Middle frontal gyrus (tissue), 1 donor: ENCODE measurements around the gene IL17RE.
"Not testable (repeated sequence)": the region's sequence is repeated elsewhere in the genome, so short reads cannot be mapped to it uniquely, and the experiment has no call there.

Source experiments
- DNase-seq: peaks from one replicate; pipeline ENCODE4 v3.0.0-alpha.2; 2015; ENCODE audit warnings: low spot score; ENCODE audit errors: extremely low spot score

Gene IL17RE

GRCh38 chr3:9933561-9934234, 31.1 kb downstream of the IL17RE start, which contains the start of gene CRELD1:
Gene CRELD1, plus strand, starts transcription at chr3:9933834. Its CDS starts 605 bp downstream, at chr3:9934439.
- peak; percentile 94 for DNase-seq

- no peak for DNase-seq
These were observed 31.6 kb downstream of the IL17RE start for GRCh38 chr3:9934235-9934621.

- no peak for DNase-seq
These were observed 32.3 kb downstream of the IL17RE start for GRCh38 chr3:9934993-9935392.

- no peak for DNase-seq
These were observed 33.4 kb downstream of the IL17RE start for GRCh38 chr3:9935966-9936510.

GRCh38 chr3:9937486-9938238, 35.0 kb downstream of the IL17RE start:
- DNase-seq = no peak

- DNase-seq = no peak
These were observed 36.3 kb downstream of the IL17RE start for GRCh38 chr3:9938966-9939365.

GRCh38 chr3:9939906-9940305, 37.3 kb downstream of the IL17RE start:
- not testable (repeated sequence) for DNase-seq

GRCh38 chr3:9940746-9941145, 38.1 kb downstream of the IL17RE start:
- DNase-seq = no peak

GRCh38 chr3:9942164-9942563, 39.5 kb downstream of the IL17RE start:
- no peak for DNase-seq

- DNase-seq = no peak
These were observed 40.5 kb downstream of the IL17RE start for GRCh38 chr3:9942934-9943690.

- no peak for DNase-seq
These were observed 41.6 kb downstream of the IL17RE start for GRCh38 chr3:9944271-9944670.

- no peak for DNase-seq
These were observed 42.7 kb downstream of the IL17RE start for GRCh38 chr3:9945358-9945757.

- DNase-seq = peak; percentile 60
These were observed 43.7 kb downstream of the IL17RE start for GRCh38 chr3:9946112-9947024.

GRCh38 chr3:9947025-9947995, 44.7 kb downstream of the IL17RE start:
- no peak for DNase-seq

- no peak for DNase-seq
These were observed 45.9 kb downstream of the IL17RE start for GRCh38 chr3:9948586-9948985.

GRCh38 chr3:9949115-9949514, 46.5 kb downstream of the IL17RE start:
- DNase-seq = no peak

- no peak for DNase-seq
These were observed 47.0 kb downstream of the IL17RE start for GRCh38 chr3:9949626-9950025.

GRCh38 chr3:9951126-9951525, 48.5 kb downstream of the IL17RE start:
- no peak for DNase-seq

GRCh38 chr3:9951598-9951961, 48.9 kb downstream of the IL17RE start:
- DNase-seq = no peak
